ENCODE measurements around the gene FAM111B. TPM values are rescaled to one million over a fixed set of nuclear protein-coding genes. Genes with fewer than 3 reads are reported as not detected.
"Not testable (repeated sequence)": the region's sequence is repeated elsewhere in the genome, so short reads cannot be mapped to it uniquely, and the experiment has no call there.

The FAM111B gene
- total RNA-seq, 4 donors from 2014 or later, result 0.37 to 1.7 (median 0.40) TPM

GRCh38 chr11:59078435-59078834 lies 28.6 kb upstream of the FAM111B start:
- intact Hi-C loops (cut with DNase I; ENCODE audit: low total_unique reads) (no loop called here), in situ Hi-C loops (cut with MboI; ENCODE audit: low pct_ligation_motif_present in 1 of 4, low pct_unique_long_range_greater_than_20kb in 1 of 4, low sequenced_read_pairs in 3 of 4) (no loop called here)

GRCh38 chr11:59079086-59079485 lies 28.0 kb upstream of the FAM111B start:
- no peak for DNase-seq
- intact Hi-C loops (cut with DNase I; ENCODE audit: low total_unique reads), result no loop called here
- H3K4me1 ChIP-seq, result no peaks in the 10 kb centered on the region
- TF ChIP-seq POLR2AphosphoS5 (IDR thresholded peaks at IDR 0.05) (no peak), CTCF (IDR thresholded peaks at IDR 0.05) (no peak), POLR2A (IDR thresholded peaks at IDR 0.05) (no peak), EP300 (IDR thresholded peaks at IDR 0.05; ENCODE audit: low read depth) (no peak)
- H3K4me3 ChIP-seq, result no peak overlapping the region
- H3K27ac ChIP-seq, result no peak overlapping the region
- H3K27me3 ChIP-seq, result peaks cover 16% of the 10 kb centered on the region
- in situ Hi-C loops (cut with MboI; ENCODE audit: low pct_ligation_motif_present in 1 of 4, low pct_unique_long_range_greater_than_20kb in 1 of 4, low sequenced_read_pairs in 3 of 4), result no loop called here
- H3K9me3 ChIP-seq, result no peaks in the 10 kb centered on the region
- H3K36me3 ChIP-seq, result no peaks in the 10 kb centered on the region
- WGBS, 2 donors (ENCODE audit: low coverage in 1 of 2), result 94 to 100% methylated on average over 1 of the region's 1 CpG

More at GRCh38 chr11:59078435-59078834, 28.6 kb upstream of the FAM111B start:
- Histone ChIP-seq H3K27me3 (peaks cover 23% of the 10 kb centered on the region), H3K27ac (no peak overlapping the region), H3K9me3 (no peaks in the 10 kb centered on the region), H3K4me1 (no peaks in the 10 kb centered on the region), H3K4me3 (no peak overlapping the region), H3K36me3 (no peaks in the 10 kb centered on the region)
- DNase-seq, result no peak
- TF ChIP-seq POLR2A (IDR thresholded peaks at IDR 0.05) (no peak), POLR2AphosphoS5 (IDR thresholded peaks at IDR 0.05) (no peak), CTCF (IDR thresholded peaks at IDR 0.05) (no peak), EP300 (IDR thresholded peaks at IDR 0.05; ENCODE audit: low read depth) (no peak)
- WGBS, 2 donors (ENCODE audit: low coverage in 1 of 2), result 60 to 63% methylated on average over 2 of the region's 2 CpGs

GRCh38 chr11:59080421-59080820 lies 26.6 kb upstream of the FAM111B start:
- H3K36me3 ChIP-seq; H3K9me3 ChIP-seq; H3K27me3 ChIP-seq; H3K4me3 ChIP-seq; H3K4me1 ChIP-seq; DNase-seq; in situ Hi-C loops (cut with MboI; ENCODE audit: low pct_ligation_motif_present in 1 of 4, low pct_unique_long_range_greater_than_20kb in 1 of 4, low sequenced_read_pairs in 3 of 4); H3K27ac ChIP-seq; intact Hi-C loops (cut with DNase I; ENCODE audit: low total_unique reads): not testable (repeated sequence)
- WGBS, 2 donors (ENCODE audit: low coverage in 1 of 2), result 96% methylated on average over 2 of the region's 2 CpGs; no CpG with 5 or more reads in 1 of the 2 donors

GRCh38 chr11:59081430-59082020 lies 25.5 kb upstream of the FAM111B start:
- intact Hi-C loops (cut with DNase I; ENCODE audit: low total_unique reads); in situ Hi-C loops (cut with MboI; ENCODE audit: low pct_ligation_motif_present in 1 of 4, low pct_unique_long_range_greater_than_20kb in 1 of 4, low sequenced_read_pairs in 3 of 4); H3K4me1 ChIP-seq; H3K9me3 ChIP-seq; H3K27me3 ChIP-seq; H3K4me3 ChIP-seq; H3K27ac ChIP-seq; DNase-seq; H3K36me3 ChIP-seq: not testable (repeated sequence)
- 58 to 74% methylated on average over 2 to 4 of the region's 4 CpGs for WGBS, 2 donors (ENCODE audit: low coverage in 1 of 2)

GRCh38 chr11:59086007-59086406 lies 21.0 kb upstream of the FAM111B start, which contains the start of gene GLYATL1B:
Gene GLYATL1B, plus strand, starts transcription at chr11:59086307. Its CDS starts 0 bp downstream, at chr11:59086307.
- DNase-seq; H3K4me1 ChIP-seq; intact Hi-C loops (cut with DNase I; ENCODE audit: low total_unique reads); H3K27me3 ChIP-seq; H3K9me3 ChIP-seq; H3K27ac ChIP-seq; H3K4me3 ChIP-seq; in situ Hi-C loops (cut with MboI; ENCODE audit: low pct_ligation_motif_present in 1 of 4, low pct_unique_long_range_greater_than_20kb in 1 of 4, low sequenced_read_pairs in 3 of 4); H3K36me3 ChIP-seq: not testable (repeated sequence)
- 91 to 96% methylated on average over 5 of the region's 5 CpGs for WGBS, 2 donors (ENCODE audit: low coverage in 1 of 2)

GRCh38 chr11:59088162-59088561 lies 18.9 kb upstream of the FAM111B start:
- Histone ChIP-seq H3K4me3 (no peak overlapping the region), H3K9me3 (no peaks in the 10 kb centered on the region), H3K4me1 (no peaks in the 10 kb centered on the region), H3K36me3 (no peaks in the 10 kb centered on the region), H3K27ac (no peak overlapping the region), H3K27me3 (no peaks in the 10 kb centered on the region)
- in situ Hi-C loops (cut with MboI; ENCODE audit: low pct_ligation_motif_present in 1 of 4, low pct_unique_long_range_greater_than_20kb in 1 of 4, low sequenced_read_pairs in 3 of 4), result no loop called here
- no peak for DNase-seq
- intact Hi-C loops (cut with DNase I; ENCODE audit: low total_unique reads), result no loop called here
- no peak for TF ChIP-seq POLR2A (IDR thresholded peaks at IDR 0.05)
- no peak for TF ChIP-seq POLR2AphosphoS5 (IDR thresholded peaks at IDR 0.05)
- TF ChIP-seq EP300 (IDR thresholded peaks at IDR 0.05; ENCODE audit: low read depth), result no peak
- TF ChIP-seq CTCF (IDR thresholded peaks at IDR 0.05), result no peak
- 73 to 80% methylated on average over 4 of the region's 4 CpGs for WGBS, 2 donors (ENCODE audit: low coverage in 1 of 2)

GRCh38 chr11:59093576-59093975 lies 13.5 kb upstream of the FAM111B start:
- intact Hi-C loops (cut with DNase I; ENCODE audit: low total_unique reads); H3K27me3 ChIP-seq; H3K4me3 ChIP-seq; H3K36me3 ChIP-seq; DNase-seq; H3K27ac ChIP-seq; H3K9me3 ChIP-seq; in situ Hi-C loops (cut with MboI; ENCODE audit: low pct_ligation_motif_present in 1 of 4, low pct_unique_long_range_greater_than_20kb in 1 of 4, low sequenced_read_pairs in 3 of 4); H3K4me1 ChIP-seq: not testable (repeated sequence)

GRCh38 chr11:59095225-59095624 lies 11.8 kb upstream of the FAM111B start:
- WGBS, 2 donors (ENCODE audit: low coverage in 1 of 2), result 38 to 39% methylated on average over 1 of the region's 1 CpG
- H3K27me3 ChIP-seq; in situ Hi-C loops (cut with MboI; ENCODE audit: low pct_ligation_motif_present in 1 of 4, low pct_unique_long_range_greater_than_20kb in 1 of 4, low sequenced_read_pairs in 3 of 4); H3K4me1 ChIP-seq; H3K27ac ChIP-seq; H3K4me3 ChIP-seq; H3K9me3 ChIP-seq; H3K36me3 ChIP-seq; DNase-seq: not testable (repeated sequence)
- intact Hi-C loops (cut with DNase I; ENCODE audit: low total_unique reads), result loop anchor here (5.0 kb wide), 1 partner anchor 37 kb away; no protein-coding TSS in a partner anchor
